ENCODE measurements around the gene WNT1. TPM values are rescaled to one million over a fixed set of nuclear protein-coding genes. Genes with fewer than 3 reads are reported as not detected.

Gene WNT1
- total and polyA plus RNA-seq, 2 donors: not detected

GRCh38 chr12:48995086-48995879 is 17.2 kb downstream of the WNT1 start:
- 6% methylated on average over 32 of the region's 32 CpGs for WGBS
- no peaks in the 10 kb centered on the region for H3K4me1 ChIP-seq (ENCODE audit: insufficient read depth)
- no peak for DNase-seq (ENCODE audit: extremely low spot score)
- H3K27ac ChIP-seq (ENCODE audit: low read depth): no peak overlapping the region
- H3K4me3 ChIP-seq (ENCODE audit: low read depth, low read length): no peak overlapping the region
- H3K36me3 ChIP-seq (ENCODE audit: insufficient read depth): no peaks in the 10 kb centered on the region

DNA sequence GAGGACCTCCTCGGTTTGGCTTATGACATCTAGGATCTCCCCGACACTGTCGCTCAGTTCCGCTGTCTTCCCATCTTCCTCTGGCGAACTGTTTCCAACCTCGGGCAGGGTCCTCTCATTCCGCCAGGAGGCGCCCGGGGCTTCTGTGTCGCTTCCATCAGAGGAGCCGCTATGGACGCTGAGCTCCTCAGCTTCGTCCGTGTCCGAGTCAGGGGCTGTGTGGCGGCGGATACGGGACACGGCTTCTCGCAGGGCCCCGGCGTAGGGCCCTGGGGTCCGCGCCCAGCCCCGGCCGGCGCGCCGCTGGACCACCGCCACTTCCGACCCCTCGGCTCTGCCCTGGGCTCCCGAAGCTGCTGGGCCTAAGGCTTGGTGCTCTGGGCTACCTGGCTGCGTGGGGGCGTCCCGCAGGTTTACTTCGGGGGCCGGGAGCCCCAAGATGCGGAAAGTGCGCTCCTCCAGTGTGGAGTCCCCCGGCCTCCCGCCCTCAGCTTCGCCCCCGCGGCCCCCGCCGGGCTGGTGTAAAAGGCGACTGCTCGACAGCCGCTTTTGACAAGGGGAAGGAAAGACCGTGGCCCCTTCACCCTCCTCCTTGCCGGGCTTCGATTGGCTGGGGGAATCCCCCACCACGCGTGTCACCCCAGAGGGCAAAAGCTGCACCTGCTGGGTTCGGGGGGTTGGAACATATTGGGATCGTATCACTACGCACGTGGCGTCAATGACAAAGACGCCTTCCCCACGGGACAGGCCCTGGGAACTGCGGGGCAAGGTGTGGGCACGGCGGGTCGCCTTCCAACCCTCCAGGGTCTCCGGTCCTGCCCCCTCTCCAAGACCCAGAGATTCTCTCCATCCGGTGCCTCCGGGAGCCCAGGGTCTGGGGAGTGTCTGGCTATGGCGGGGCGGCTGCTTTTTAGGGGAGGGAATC is 18.9 kb downstream of the WNT1 start:
- no peak for DNase-seq (ENCODE audit: extremely low spot score)

GRCh38 chr12:48997719-48998496 is 19.8 kb downstream of the WNT1 start:
- Histone ChIP-seq H3K36me3 (ENCODE audit: insufficient read depth) (no peaks in the 10 kb centered on the region), H3K4me1 (ENCODE audit: insufficient read depth) (no peaks in the 10 kb centered on the region), H3K27ac (ENCODE audit: low read depth) (no peak overlapping the region), H3K4me3 (ENCODE audit: low read depth, low read length) (peak overlapping the region; percentile 49)
- 4% methylated on average over 57 of the region's 57 CpGs for WGBS
- DNase-seq (ENCODE audit: extremely low spot score): no peak

More for the DNA sequence above, 18.9 kb downstream of the WNT1 start:
- peak overlapping the region; percentile 35 for H3K4me3 ChIP-seq (ENCODE audit: low read depth, low read length)
- no peak overlapping the region for H3K27ac ChIP-seq (ENCODE audit: low read depth)
- 6% methylated on average over 71 of the region's 71 CpGs for WGBS
- H3K36me3 ChIP-seq (ENCODE audit: insufficient read depth): no peaks in the 10 kb centered on the region
- no peaks in the 10 kb centered on the region for H3K4me1 ChIP-seq (ENCODE audit: insufficient read depth)

DNA sequence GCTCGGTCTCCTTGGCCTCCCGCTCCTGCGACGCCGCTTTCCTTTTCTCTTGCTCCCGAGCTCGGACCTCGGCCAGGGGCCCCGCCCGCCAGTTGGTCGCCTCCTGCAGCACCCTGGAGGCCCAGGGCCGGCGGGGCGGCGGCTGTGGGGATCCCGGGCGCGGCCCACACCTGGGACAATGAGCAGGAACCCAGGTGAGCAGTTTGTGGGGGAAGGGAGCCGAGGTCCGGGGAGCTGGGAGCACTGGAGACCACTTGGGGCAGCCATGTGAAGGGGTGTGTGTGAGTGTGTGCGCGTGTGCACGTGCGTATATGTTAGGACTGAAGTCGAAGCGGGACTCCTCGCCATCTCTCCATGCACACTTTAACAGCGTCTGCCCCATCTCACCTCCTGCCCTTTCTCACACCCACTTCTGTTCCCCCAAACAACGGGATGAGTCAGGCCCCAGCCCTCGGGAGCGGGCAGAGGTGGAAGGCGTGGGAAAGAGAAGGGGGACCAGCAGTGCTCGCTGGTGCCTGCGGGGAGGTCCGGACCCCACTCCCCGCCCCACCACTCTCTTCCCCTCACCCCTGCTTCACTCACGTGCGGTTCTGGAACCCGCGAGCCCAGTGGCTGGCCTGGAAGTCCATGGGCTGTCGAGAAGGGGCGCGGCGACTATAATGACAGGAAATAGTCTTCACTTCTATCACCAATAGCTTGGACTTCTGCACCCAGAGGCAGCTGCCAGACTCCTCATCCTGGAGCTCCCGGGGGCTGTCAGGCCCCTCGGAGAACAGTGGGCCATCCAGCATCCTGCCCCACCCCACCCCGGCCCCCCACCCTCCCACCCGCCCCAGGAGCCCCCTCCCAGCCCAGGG is 20.6 kb downstream of the WNT1 start:
- Histone ChIP-seq H3K4me3 (ENCODE audit: low read depth, low read length) (peak overlapping the region; percentile 49), H3K36me3 (ENCODE audit: insufficient read depth) (no peaks in the 10 kb centered on the region), H3K27ac (ENCODE audit: low read depth) (no peak overlapping the region), H3K4me1 (ENCODE audit: insufficient read depth) (no peaks in the 10 kb centered on the region)
- WGBS: 2% methylated on average over 48 of the region's 48 CpGs
- DNase-seq (ENCODE audit: extremely low spot score): no peak

DNA sequence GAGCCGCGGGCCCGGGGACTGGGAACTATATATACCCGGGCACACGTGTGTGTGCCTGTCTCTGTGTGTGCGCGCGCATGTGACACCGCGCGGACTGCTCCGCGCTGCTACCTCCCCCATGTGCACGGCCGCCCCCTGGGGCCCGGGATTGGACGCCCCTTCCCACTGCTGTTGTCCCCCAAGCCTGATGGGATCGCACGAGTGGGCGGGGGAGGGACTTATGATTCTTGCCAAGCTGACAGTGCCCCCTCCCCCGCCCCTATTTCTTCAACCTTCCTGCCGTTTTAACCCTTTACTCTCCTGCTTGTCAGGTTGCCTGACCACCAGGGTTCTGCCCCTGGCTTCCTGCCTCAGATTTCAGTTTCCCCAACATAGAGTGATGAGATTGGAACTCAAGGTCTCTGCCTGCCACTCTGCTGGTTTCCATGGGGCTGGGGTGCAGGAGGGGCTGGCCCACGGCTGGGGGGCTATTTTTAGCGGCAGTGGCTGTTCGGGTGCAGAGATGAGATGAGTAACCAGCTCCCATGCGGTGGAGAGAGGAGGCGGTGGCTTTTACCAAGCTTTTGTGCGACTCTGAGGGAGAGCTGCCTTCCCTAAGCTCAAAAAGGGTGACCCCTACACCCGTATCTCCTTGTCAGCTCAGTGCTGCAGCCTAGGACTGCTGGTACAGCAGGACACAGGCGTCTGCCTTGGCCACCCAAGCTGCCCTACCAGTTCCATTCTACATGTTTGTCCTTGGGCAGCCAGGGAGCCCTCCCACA is 21.4 kb downstream of the WNT1 start, which contains the start of gene DDN:
TSS of gene DDN (minus strand) at position 5 of the 761 bp plus-strand sequence. CDS start 88 bp downstream, outside the sequence.
- WGBS: 2% methylated on average over 30 of the region's 30 CpGs
- H3K27ac ChIP-seq (ENCODE audit: low read depth): no peak within 1 kb of the TSS
- H3K4me3 ChIP-seq (ENCODE audit: low read depth, low read length): peak within 1 kb of the TSS; percentile 49
- no peaks in the 10 kb centered on the region for H3K4me1 ChIP-seq (ENCODE audit: insufficient read depth)
- no peak for DNase-seq (ENCODE audit: extremely low spot score)
- H3K36me3 ChIP-seq (ENCODE audit: insufficient read depth): no peaks in the 10 kb centered on the region

DNA sequence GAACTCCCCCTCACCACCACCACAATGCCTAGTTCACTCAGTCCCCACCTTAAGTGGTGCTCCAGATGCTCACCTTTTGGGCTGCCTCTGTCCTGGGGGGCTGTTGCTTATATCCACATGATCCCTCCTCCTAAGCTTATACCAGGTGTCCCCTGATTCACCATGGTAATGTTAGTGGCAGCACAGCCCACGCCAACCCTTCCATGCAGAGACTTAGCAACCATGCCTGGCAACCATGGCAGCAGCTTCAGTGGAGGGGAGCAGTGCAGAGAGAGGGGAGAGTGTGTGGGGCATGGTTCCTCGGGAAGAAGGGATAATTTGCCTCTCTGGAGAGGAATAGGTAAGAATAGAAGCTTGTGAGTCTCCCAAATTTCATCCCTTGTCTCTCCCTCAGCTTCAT is 22.2 kb downstream of the WNT1 start:
- no peak for DNase-seq (ENCODE audit: extremely low spot score)
- Histone ChIP-seq H3K4me3 (ENCODE audit: low read depth, low read length) (no peak overlapping the region), H3K36me3 (ENCODE audit: insufficient read depth) (peaks cover 1% of the 10 kb centered on the region), H3K4me1 (ENCODE audit: insufficient read depth) (no peaks in the 10 kb centered on the region), H3K27ac (ENCODE audit: low read depth) (no peak overlapping the region)
- WGBS: 85% methylated on average over 2 of the region's 2 CpGs

- DNase-seq (ENCODE audit: extremely low spot score): no peak
- no peak overlapping the region for H3K27ac ChIP-seq (ENCODE audit: low read depth)
- WGBS: 90% methylated on average over 1 of the region's 1 CpG
- H3K4me3 ChIP-seq (ENCODE audit: low read depth, low read length): no peak overlapping the region
- peaks cover 4% of the 10 kb centered on the region for H3K36me3 ChIP-seq (ENCODE audit: insufficient read depth)
- H3K4me1 ChIP-seq (ENCODE audit: insufficient read depth): no peaks in the 10 kb centered on the region
These were observed 30.8 kb downstream of the WNT1 start for GRCh38 chr12:49008943-49009342.

DNA sequence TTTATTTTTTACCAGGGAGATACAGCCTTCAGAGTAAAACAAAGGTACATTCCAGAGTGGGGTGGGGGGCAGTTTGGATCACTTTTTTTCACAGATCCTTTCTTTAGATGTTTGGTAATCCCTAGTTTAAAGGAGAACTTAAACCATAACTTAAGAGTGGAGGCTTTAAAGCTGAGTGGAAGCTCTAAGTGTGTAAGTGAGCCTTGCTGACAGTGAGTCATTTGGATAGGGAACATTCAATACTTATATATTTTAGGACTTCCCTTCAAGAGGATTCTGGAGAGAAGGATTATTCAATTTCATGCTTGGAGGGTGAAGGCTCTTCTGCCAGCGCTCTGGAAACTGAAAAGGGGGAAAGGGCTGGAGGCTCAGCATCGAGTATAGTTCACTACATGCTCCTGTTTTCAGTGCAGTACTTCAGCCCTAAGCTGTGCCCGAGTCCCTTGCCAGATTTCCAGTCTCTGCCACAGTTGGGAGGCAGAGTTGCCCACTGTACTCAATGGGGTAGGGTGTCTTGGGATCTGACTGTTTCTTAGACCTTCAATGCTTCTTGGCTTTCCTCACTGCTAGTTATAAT is 32.1 kb downstream of the WNT1 start:
- WGBS: 90% methylated on average over 3 of the region's 3 CpGs
- DNase-seq (ENCODE audit: extremely low spot score): no peak
- peaks cover 4% of the 10 kb centered on the region for H3K36me3 ChIP-seq (ENCODE audit: insufficient read depth)
- H3K4me3 ChIP-seq (ENCODE audit: low read depth, low read length): no peak overlapping the region
- no peak overlapping the region for H3K27ac ChIP-seq (ENCODE audit: low read depth)
- H3K4me1 ChIP-seq (ENCODE audit: insufficient read depth): no peaks in the 10 kb centered on the region

DNA sequence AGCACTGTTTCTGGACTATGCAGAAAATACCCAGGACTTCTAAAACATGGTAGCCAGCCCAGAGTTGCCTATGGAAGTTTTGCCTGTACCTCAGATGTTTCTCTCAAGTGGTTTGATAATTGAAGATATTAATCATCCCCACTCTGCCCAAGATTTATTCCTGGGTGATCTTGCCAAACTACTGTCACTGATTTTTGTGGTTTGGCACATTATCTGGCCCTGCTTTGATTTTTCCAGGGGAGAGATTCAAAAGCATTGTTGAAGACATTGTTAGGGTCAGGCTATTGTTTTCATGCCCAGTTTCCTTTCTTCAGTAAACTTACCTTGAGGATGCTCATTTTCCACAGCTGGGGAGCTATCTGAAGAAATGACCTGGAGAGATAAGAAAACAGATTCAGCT is 34.6 kb downstream of the WNT1 start:
- peaks cover 2% of the 10 kb centered on the region for H3K36me3 ChIP-seq (ENCODE audit: insufficient read depth)
- no peak overlapping the region for H3K27ac ChIP-seq (ENCODE audit: low read depth)
- no peak for DNase-seq (ENCODE audit: extremely low spot score)
- no peak overlapping the region for H3K4me3 ChIP-seq (ENCODE audit: low read depth, low read length)
- H3K4me1 ChIP-seq (ENCODE audit: insufficient read depth): no peaks in the 10 kb centered on the region

- DNase-seq (ENCODE audit: extremely low spot score): no peak
- Histone ChIP-seq H3K27ac (ENCODE audit: low read depth) (no peak overlapping the region), H3K4me1 (ENCODE audit: insufficient read depth) (no peaks in the 10 kb centered on the region), H3K36me3 (ENCODE audit: insufficient read depth) (peaks cover 2% of the 10 kb centered on the region), H3K4me3 (ENCODE audit: low read depth, low read length) (no peak overlapping the region)
- WGBS: 91% methylated on average over 3 of the region's 3 CpGs
These were observed 35.3 kb downstream of the WNT1 start for GRCh38 chr12:49013428-49013827.

DNA sequence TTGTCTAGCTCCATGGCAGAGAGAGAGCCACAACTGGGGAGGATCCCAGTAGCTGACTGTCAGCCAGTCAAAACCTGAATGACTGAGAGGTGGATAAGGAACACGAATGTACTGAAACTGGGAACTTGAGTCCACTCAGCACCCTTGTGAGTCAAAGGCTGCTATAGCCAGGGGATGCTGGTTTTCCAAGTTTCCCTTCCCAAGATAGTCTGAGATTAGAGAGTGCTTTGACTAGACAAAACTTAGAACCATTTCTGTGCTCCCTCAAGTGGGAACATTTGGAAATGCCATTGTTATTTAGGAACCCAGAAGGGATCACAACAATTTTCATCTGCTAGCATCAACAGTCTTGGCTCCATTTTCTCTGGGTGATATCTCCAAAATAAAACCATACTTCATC is 36.4 kb downstream of the WNT1 start:
- DNase-seq (ENCODE audit: extremely low spot score): no peak
- no peak overlapping the region for H3K27ac ChIP-seq (ENCODE audit: low read depth)
- 57% methylated on average over 1 of the region's 1 CpG for WGBS

GRCh38 chr12:49015196-49015595 is 37.1 kb downstream of the WNT1 start:
- Histone ChIP-seq H3K36me3 (ENCODE audit: insufficient read depth) (peaks cover 2% of the 10 kb centered on the region), H3K4me3 (ENCODE audit: low read depth, low read length) (no peak overlapping the region), H3K4me1 (ENCODE audit: insufficient read depth) (no peaks in the 10 kb centered on the region), H3K27ac (ENCODE audit: low read depth) (no peak overlapping the region)
- WGBS: 85% methylated on average over 1 of the region's 1 CpG
- no peak for DNase-seq (ENCODE audit: extremely low spot score)

More for the DNA sequence above, 36.4 kb downstream of the WNT1 start:
- Histone ChIP-seq H3K4me1 (ENCODE audit: insufficient read depth) (no peaks in the 10 kb centered on the region), H3K4me3 (ENCODE audit: low read depth, low read length) (no peak overlapping the region), H3K36me3 (ENCODE audit: insufficient read depth) (peaks cover 2% of the 10 kb centered on the region)
